HepG2 (cell line): ENCODE results near the gene C19orf85. TPM values are rescaled to one million over a fixed set of nuclear protein-coding genes. Genes with fewer than 3 reads are reported as not detected.

Source experiments
- ATAC-seq: fragments of 200-7000 bp; cut with Tn5 transposase; 3 replicates; pipeline ENCODE4 v1.9.1; 2020; ENCODE audit warnings: mild to moderate bottlenecking, moderate library complexity
- BruUV-seq: library from RNA; stranded (reverse); fragments of 400-500 nt; replicated peaks from 2 replicates; lab custom pipeline; 2021; lab: Mats Ljungman, UMichigan
- CTCF ChIA-PET: fragments of 300-600 bp; formaldehyde crosslinking; extraction: SDS; loops from one replicate; lab custom pipeline; 2021; ENCODE audit warnings: low total read pairs, inconsistent platforms, low intra/inter-chr PET ratio; lab: Yijun Ruan, JAX
- POLR2A ChIA-PET: fragments of 350-600 bp; sonication (Branson Sonifier 250); formaldehyde crosslinking; loops from one replicate; lab custom pipeline; 2020; ENCODE audit warnings: antibody characterized with exemption, inconsistent platforms; lab: Yijun Ruan, JAX
- DNase-seq: peaks from one replicate; pipeline ENCODE4 v3.0.0-alpha.2; 2015; ENCODE audit warnings: low spot score
- FAIRE-seq: peaks from 3 replicates; lab custom pipeline; 2011; peaks lifted over from hg19 to GRCh38; lab: Jason Lieb, UNC
- H2AFZ ChIP-seq: one replicate; pipeline ENCODE4 v1.6.1; 2011; ENCODE audit warnings: low read length, inconsistent platforms
- H3K27ac ChIP-seq: fragments of 300-600 bp; 3 replicates; pipeline ENCODE4 v1.8.0; 2011; ENCODE audit warnings: mixed run types, mild to moderate bottlenecking, mixed read lengths, low read length, inconsistent platforms; ENCODE audit not compliant: insufficient read depth; ENCODE audit errors: extremely low read length
- H3K27me3 ChIP-seq, 2 experiments: fragments of 200-600 bp in 1 of 2; 2 replicates in 1 of 2; 3 replicates in 1 of 2; pipeline versions ENCODE4 v1.6.0 to v1.8.0; 2011; ENCODE audit warnings: low read length in 2 of 2, mild to moderate bottlenecking in 2 of 2, moderate library complexity in 2 of 2, inconsistent platforms in 1 of 2; ENCODE audit not compliant: insufficient read depth in 2 of 2, control insufficient read depth in 1 of 2
- H3K36me3 ChIP-seq, 2 experiments: fragments of 200-600 bp in 1 of 2; replicated peaks in 1 of 2; 2 replicates in 1 of 2; 3 replicates in 1 of 2; pipeline versions ENCODE4 v1.5.1 to v1.8.0; 2011; ENCODE audit warnings: low read length in 2 of 2, inconsistent platforms in 1 of 2; ENCODE audit not compliant: insufficient read depth in 2 of 2, control insufficient read depth in 1 of 2
- H3K4me1 ChIP-seq: 2 replicates; pipeline ENCODE4 v1.5.1; 2012; ENCODE audit warnings: low read length, inconsistent platforms; ENCODE audit not compliant: insufficient read depth
- H3K4me2 ChIP-seq: 2 replicates; pipeline ENCODE4 v1.6.0; 2011; ENCODE audit warnings: low read depth, low read length, inconsistent platforms
- H3K4me3 ChIP-seq, 3 experiments: fragments of 200-600 bp in 1 of 3; sonication (generic), shearing (Covaris generic) in 1 of 3; replicated peaks in 1 of 3; 2 replicates each; pipeline ENCODE4 v1.5.1; 2011 to 2016; ENCODE audit warnings: low read length in 3 of 3, inconsistent platforms in 2 of 3, low read depth in 2 of 3, mild to moderate bottlenecking in 2 of 3, control low read depth in 1 of 3, mixed read lengths in 1 of 3; ENCODE audit not compliant: insufficient read depth in 1 of 3
- H3K79me2 ChIP-seq: one replicate; pipeline ENCODE4 v1.6.1; 2011; ENCODE audit warnings: low read length, inconsistent platforms; ENCODE audit not compliant: insufficient read depth
- H3K9ac ChIP-seq: 2 replicates; pipeline ENCODE4 v1.6.0; 2011; ENCODE audit warnings: mild to moderate bottlenecking, low read depth, low read length, inconsistent platforms; ENCODE audit not compliant: insufficient read depth
- H3K9me3 ChIP-seq: 2 replicates; pipeline ENCODE4 v1.5.1; 2012; ENCODE audit warnings: mild to moderate bottlenecking, low read length
- H4K20me1 ChIP-seq: 2 replicates; pipeline ENCODE4 v1.6.0; 2011; ENCODE audit warnings: inconsistent platforms, mild to moderate bottlenecking, low read length, moderate library complexity; ENCODE audit not compliant: insufficient read depth
- SPEN ChIP-seq: sonication (generic); formaldehyde crosslinking; IDR thresholded peaks from 2 replicates; pipeline ENCODE4 v1.5.1; 2020; ENCODE audit warnings: low read depth, mild to moderate bottlenecking, missing genetic modification reagents
- WGBS: methylation state at CpG from one replicate; pipeline ENCODE4 v1.1.6; 2017; ENCODE audit warnings: low lambda C conversion rate; 5-methylcytosine and 5-hydroxymethylcytosine counted together
- in situ Hi-C: cut with HindIII; loops from 2 replicates; pipeline ENCODE4 v1.10.0; 2017; ENCODE audit warnings: low pct_unique_long_range_greater_than_20kb; ENCODE audit not compliant: extremely low pct_ligation_motif_present
- intact Hi-C: fragments of 100-400 bp; cut with micrococcal nuclease; formaldehyde crosslinking; loops from one replicate; pipeline ENCODE4 v1.10.0; 2022; ENCODE audit not compliant: unreplicated experiment
- polyA plus RNA-seq, 8 experiments: library from polyadenylated mRNA; depleted of rRNA in 3 of 8; stranded (reverse) in 7 of 8; unstranded in 1 of 8; fragments of >200 nt; fragmentation: Illumina TruSeq in 4 of 8; extraction: Trizol in 4 of 8; gene quantifications; 2 replicates each; pipeline versions ENCODE4 v1.2.1 to v1.2.3, GENCODE V29; 2011 to 2016; ENCODE audit warnings: low read depth in 4 of 8, missing spikeins in 1 of 8, mixed read lengths in 1 of 8; ENCODE audit not compliant: insufficient read depth in 1 of 8
- total RNA-seq, 5 experiments: library from RNA; depleted of rRNA; stranded (reverse); fragments of >200 nt; fragmentation: Illumina TruSeq; extraction: Trizol; gene quantifications; 2 replicates each; pipeline ENCODE4 v1.2.3, GENCODE V29; 2016; ENCODE audit warnings: low read depth in 1 of 5
- TF ChIP-seq, protein P1 (sequence below), 2 experiments: sonication (generic) in 1 of 2; formaldehyde crosslinking in 1 of 2; IDR thresholded peaks; 2 replicates each; pipeline versions ENCODE4 v1.6.1 to v1.9.0; 2014 to 2022; ENCODE audit warnings: antibody characterized with exemption in 1 of 2, borderline replicate concordance in 1 of 2, inconsistent platforms in 1 of 2, low read depth in 1 of 2, missing genetic modification reagents in 1 of 2
- TF ChIP-seq, protein P2 (sequence below): sonication (generic); formaldehyde crosslinking; IDR thresholded peaks from 2 replicates; pipeline ENCODE4 v1.4.0; 2020; ENCODE audit warnings: missing genetic modification reagents; ENCODE audit errors: not compliant biosample characterization

Gene C19orf85
- total and polyA plus RNA-seq, 2 of the 13 experiments (the other 11 are each of a cell fraction or from before 2014, with no cell fraction given) = not detected

DNA sequence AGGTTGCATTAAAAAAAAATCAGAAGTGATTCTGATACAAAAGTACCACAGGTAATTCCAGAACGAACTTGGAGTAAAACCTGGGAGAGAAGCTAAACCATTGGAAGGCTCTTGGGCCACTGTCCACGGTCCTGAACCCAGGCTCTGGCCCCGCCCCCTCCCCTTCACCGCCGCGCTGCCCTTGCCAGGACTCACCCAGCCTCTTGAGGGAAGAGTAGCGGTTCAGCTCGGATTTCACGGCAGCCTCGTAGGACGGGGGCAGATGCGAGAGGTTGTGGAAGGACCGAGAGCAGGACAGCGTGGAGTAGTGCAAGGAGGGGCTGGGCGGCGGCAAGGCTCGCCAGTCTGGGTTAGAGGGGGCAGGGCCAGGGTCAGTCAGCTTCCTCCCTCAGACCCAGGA is 27.1 kb downstream of the C19orf85 start (continued):
- TF ChIP-seq, protein P1, sequence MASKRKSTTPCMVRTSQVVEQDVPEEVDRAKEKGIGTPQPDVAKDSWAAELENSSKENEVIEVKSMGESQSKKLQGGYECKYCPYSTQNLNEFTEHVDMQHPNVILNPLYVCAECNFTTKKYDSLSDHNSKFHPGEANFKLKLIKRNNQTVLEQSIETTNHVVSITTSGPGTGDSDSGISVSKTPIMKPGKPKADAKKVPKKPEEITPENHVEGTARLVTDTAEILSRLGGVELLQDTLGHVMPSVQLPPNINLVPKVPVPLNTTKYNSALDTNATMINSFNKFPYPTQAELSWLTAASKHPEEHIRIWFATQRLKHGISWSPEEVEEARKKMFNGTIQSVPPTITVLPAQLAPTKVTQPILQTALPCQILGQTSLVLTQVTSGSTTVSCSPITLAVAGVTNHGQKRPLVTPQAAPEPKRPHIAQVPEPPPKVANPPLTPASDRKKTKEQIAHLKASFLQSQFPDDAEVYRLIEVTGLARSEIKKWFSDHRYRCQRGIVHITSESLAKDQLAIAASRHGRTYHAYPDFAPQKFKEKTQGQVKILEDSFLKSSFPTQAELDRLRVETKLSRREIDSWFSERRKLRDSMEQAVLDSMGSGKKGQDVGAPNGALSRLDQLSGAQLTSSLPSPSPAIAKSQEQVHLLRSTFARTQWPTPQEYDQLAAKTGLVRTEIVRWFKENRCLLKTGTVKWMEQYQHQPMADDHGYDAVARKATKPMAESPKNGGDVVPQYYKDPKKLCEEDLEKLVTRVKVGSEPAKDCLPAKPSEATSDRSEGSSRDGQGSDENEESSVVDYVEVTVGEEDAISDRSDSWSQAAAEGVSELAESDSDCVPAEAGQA (IDR thresholded peaks at IDR 0.05; ENCODE audit: low read depth) = no peak
- TF ChIP-seq, protein P1 (CRISPR knock-in tag; IDR thresholded peaks at IDR 0.05; ENCODE audit: borderline replicate concordance) = no peak

- Histone ChIP-seq H3K4me2 (no peak overlapping the region), H3K27me3 (peaks cover 4 to 19% of the 10 kb centered on the region in 2 experiments; a peak in 4 of 5 replicates), H2AFZ (no peak overlapping the region), H3K36me3 (no peaks in the 10 kb centered on the region), H3K9me3 (no peaks in the 10 kb centered on the region), H3K27ac (no peak overlapping the region), H3K9ac (no peak overlapping the region), H3K4me3 (no peak overlapping the region), H3K4me1 (no peaks in the 10 kb centered on the region), H4K20me1 (peaks cover 4% of the 10 kb centered on the region; the same call in 1 of the 2 replicates), H3K79me2 (no peaks in the 10 kb centered on the region)
- intact Hi-C loops (no loop called here), in situ Hi-C loops (no loop called here)
- TF ChIP-seq, protein P2, sequence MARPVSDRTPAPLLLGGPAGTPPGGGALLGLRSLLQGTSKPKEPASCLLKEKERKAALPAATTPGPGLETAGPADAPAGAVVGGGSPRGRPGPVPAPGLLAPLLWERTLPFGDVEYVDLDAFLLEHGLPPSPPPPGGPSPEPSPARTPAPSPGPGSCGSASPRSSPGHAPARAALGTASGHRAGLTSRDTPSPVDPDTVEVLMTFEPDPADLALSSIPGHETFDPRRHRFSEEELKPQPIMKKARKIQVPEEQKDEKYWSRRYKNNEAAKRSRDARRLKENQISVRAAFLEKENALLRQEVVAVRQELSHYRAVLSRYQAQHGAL = no peak
- TF ChIP-seq SPEN = 0 out of 2 replicates have a peak, but pooled peaks have one; percentile 3
- ChIA-PET POLR2A (interaction anchor here (0.7 to 1.2 kb wide), 4 partner anchors 23 to 319 kb away, joined by 3 to 8 read pairs (median 4); partner anchors contain the start of genes ISOC2 and UBE2S), CTCF (no interaction called here)
- DNase-seq = no peak
- ATAC-seq = no peak
- FAIRE-seq = no peak
- 17% methylated on average over 4 of the region's 8 CpGs for WGBS
- no TSS peak for BruUV-seq
Observed at GRCh38 chr19:55436847-55437246, 27.7 kb downstream of the C19orf85 start.
